HG02885 (cell line): Measurements from ENCODE around the gene CNIH3.
A peak's percentile ranks its signal among the peaks of the same experiment; 100 is the strongest.

Source experiments
- ATAC-seq: cut with Tn5 transposase; IDR thresholded peaks from one replicate; pipeline ENCODE4 v1.9.1; 2021; ENCODE audit warnings: mild to moderate bottlenecking; ENCODE audit not compliant: unreplicated experiment, poor library complexity

Gene CNIH3

GRCh38 chr1:224612246-224612645 is 3.9 kb upstream of the CNIH3 start:
- ATAC-seq: no peak

- no peak for ATAC-seq
Observed at GRCh38 chr1:224613486-224613885, 2.6 kb upstream of the CNIH3 start.

DNA sequence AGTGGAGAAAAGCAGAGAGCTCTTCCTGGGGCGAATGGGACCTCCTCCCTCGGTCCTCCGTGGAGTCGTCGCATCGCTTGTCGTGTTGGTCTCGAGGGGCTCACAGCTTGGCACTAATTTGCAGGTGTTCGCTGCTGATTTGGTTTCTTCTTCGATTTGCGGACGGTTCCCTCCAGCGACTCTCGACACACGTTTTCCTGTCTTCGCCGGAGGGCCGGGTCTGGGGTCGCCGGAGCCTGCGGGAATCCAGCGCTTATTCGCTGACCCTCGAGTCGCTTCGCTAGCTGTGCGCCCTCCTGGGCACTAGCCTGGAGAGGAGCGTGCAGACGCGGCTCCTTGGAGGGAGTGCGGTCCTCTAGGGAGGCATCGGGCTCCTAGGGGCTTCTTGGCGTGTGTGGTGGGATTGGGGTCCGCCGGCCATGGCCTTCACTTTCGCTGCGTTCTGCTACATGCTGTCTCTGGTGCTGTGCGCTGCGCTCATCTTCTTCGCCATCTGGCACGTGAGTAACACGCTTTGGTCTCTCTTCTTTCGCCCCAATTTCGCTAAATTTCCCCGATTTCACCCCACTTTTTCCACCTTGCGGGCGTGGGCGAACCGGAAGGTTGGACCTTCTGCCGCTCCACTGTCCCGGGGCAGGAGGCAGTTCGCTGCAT is 766 bp downstream of the CNIH3 start:
- no peak for ATAC-seq

DNA sequence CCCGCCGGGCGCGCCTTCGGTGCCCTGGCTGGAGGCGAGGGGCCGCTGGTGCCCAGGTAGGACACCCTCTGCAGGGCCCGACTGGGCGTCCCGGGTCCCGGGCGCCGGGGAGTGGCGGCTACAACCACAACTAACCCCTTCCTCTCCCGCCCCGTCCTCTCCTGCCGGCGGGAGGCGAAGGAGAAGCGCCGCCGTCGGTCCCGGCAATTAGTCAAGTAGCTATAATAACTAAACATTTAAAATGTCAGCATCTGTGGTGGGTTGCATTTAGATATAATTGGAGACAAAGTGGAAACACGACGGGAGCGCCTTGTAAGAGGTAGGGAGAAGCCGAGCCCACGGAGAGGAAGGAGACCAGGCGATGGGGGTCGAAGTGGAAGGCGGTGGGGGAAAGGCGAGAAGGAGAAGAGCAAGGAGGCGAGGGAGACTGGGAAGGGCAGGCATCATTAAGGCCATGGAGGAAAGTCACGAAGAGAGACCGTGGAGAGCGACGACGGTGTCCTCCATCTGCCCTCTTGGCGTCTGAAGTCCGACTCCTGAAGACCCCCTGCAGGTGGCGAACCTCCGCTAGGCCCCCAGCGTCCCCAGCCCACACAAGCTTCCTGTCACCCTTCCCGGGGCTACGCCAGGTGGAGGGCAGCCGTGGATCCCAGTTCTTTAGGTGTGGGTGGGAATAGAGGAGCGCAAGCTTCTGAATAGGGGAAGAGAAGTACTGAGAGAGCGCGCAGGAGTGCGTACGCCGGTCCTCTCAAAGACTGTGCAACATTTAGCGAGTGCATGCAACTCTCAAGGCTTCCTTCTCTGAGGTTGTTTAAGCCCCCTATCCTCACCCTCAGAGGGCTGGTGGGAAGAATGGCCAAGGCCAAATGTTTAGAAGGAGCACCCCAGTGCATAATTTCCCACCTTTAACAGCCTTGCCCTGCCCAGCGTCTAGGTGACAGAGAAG is 1.6 kb downstream of the CNIH3 start:
- ATAC-seq: no peak

DNA sequence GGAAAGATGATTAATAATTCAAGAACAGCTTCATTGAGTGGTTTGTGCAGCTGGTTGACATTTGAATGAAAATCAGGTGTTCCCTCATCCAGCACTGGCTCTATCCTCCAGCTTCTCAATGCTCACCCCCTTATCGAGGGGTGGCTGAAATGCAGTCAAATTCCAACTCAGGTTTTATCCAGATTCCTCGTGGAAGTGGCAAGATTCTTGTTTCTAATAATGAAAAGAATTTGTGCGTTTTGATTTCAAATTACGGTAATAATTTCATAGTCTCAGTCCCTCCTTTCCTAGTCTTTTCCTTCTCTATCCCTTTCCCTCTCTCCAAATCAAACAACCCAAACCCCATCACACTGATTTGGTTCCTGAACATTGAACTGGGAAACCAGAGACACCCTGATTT is 3.1 kb downstream of the CNIH3 start:
- ATAC-seq: no peak

DNA sequence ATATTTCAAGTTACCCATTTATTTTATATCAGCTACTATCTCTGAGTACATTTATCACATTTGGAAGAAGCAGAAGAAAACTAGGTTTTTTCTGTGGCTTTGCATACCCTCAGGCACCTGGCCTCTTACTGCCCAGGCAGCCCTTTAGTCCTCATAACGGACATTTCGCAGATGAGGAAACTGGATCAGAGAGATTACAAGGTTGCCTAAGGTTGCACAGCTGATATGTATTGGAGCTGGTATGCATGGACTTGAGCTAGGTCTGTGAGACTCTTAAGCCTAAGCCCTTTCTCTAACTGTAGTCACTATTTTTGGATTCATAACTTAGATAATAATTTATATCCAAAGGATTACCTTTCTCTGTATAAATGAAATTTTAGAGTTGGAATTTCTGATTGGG is 4.0 kb downstream of the CNIH3 start:
- no peak for ATAC-seq

GRCh38 chr1:224621813-224622682 is 5.9 kb downstream of the CNIH3 start:
- no peak for ATAC-seq

DNA sequence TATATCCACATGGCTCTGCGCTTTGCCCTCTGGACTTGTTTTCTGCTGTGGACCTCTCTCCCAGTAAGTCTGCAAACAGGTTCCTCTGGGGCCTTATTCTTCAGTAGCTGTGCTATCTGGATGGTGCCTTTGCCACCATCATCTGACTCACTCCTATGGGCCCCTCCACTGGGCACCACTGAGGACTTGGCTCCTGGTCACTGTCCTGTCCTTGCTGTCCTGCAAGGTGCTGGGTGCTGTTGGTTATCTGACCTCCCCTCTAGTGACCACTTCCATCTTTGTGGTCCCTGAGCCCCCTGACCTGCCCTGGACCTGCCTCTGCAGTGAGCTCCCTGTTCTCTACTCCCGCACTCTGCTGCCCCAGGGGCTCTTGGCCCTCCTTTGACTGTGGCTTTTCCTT is 6.7 kb downstream of the CNIH3 start:
- no peak for ATAC-seq

DNA sequence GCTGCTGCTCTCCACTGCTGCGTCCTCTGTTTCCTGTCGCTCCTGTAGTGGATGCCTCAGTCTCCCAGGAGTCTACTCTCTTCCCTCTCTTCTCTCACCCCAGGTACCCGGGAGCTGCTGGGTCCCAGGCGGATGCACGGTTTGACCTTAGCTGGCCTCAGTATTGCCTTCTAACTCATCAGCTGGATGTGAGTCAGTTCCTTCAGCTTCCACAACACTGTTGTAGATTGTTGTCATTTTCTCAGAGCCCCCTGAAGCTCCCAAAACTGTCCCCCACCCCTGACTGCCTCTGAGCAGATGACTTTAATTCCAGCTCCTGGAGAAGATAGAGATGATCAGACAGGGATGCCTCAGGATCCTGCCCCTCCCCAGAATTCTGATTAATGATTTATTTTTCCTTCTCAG is 7.2 kb downstream of the CNIH3 start:
- no peak for ATAC-seq

DNA sequence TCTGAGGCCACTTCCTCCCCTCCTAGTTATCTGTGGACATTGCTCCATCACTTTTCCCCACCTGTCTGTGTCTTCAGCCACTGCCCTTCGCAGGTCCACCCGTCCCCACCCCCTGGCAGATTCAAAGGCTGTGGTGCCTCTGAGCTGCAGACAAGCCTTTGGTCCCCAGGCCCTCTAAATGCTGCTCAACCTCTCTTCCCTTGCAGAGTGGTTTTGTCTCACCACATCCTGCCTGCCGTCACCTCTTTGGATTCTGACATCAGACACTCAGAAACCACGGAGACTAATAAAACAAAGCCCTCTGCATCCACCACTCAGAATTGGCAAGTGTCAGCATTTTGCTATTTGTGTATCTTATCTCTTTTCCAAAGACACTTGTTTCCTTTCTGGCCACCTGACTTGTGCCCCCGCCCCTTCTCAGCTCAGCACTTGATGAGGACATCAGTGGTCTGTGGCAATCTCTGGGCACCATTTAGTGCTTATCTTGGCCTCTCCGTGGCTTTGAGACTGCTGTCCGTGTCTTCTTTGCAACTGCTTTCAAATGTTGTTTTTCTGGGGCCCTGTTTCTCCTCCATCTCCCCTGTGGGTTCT is 7.7 kb downstream of the CNIH3 start:
- ATAC-seq: peak; percentile 96

- ATAC-seq: no peak
Observed at GRCh38 chr1:224624432-224624831, 8.3 kb downstream of the CNIH3 start.

GRCh38 chr1:224626042-224626441 is 9.9 kb downstream of the CNIH3 start:
- no peak for ATAC-seq

GRCh38 chr1:224629965-224630364 is 13.8 kb downstream of the CNIH3 start:
- ATAC-seq: no peak

- ATAC-seq: no peak
Observed at GRCh38 chr1:224631462-224632115, 15.5 kb downstream of the CNIH3 start.

GRCh38 chr1:224632381-224632871 is 16.3 kb downstream of the CNIH3 start:
- ATAC-seq: no peak

DNA sequence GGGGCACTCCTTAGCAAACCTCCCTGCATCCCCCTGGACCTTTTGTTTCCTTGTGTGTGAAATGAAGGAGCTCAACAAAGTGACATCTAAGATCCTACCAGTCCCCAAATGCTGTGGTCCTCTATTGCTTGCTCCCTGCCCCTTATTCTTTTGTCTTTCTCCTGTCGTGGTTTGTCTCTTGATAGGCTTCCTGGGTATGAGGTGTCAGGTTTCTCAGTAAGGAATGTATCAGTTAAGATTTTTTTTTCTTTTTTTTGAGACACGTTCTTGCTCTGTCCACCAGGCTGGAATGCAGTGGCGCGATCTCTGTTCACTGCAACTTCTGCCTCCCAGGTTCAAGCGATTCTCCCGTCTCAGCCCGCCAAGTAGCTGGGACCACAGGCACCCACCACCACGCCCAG is 16.8 kb downstream of the CNIH3 start:
- ATAC-seq: no peak

DNA sequence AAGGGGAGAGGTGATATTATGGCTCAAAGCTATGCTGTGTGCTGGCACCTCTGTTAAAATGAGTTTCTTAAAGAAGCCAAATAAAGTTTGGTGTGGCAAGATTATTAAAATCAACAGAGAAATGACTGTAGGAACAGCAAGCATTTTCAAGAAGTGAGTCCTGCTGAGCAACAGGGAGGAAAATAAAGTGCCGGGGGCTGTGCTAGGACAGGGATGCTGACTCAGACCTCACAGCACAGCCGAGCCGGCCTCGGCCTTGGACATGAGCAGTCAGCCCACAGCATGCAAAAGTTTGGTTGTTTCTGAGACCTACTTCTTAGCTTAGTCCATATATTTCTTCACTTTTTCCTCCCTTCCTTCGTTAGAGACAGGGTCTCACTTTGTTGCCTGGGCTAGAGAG is 19.2 kb downstream of the CNIH3 start:
- no peak for ATAC-seq

DNA sequence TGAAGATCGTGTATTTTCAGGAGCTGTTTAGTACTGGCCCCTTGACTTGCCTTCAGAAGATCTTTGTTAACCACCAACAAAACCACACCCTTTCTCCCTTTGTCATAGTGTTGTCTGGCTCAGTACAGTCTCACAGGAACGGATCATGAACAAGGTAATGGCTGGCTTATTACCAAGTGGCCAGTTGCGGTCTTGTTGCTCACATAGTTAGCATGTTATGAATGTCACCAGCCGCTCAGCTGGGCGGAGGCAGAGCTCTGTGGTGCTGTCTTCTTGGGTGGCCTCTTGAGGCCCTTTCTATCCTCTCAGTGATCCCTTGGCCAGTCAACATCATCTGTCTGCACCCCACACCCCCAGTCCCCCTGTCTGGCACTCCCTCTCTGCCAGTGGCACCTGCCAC is 21.4 kb downstream of the CNIH3 start:
- ATAC-seq: no peak

DNA sequence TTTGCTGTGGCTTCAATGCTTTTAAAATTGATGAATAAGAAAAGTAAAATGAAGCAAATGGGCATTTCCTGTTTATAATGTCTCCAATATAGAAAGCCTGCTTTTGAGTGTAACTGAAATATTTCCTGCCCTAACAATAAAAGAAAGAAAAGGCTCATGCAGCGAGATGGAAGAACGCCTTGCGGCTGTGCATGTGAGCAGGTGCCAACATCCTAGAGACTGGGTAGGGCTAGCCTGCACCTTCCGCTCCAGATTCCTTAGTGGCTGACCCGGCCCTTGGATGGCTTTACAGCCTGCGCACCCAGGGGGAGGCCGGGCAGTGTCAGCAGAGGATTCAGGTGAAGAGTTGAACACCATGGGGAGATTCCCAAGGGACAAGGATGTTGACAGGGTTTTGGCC is 21.8 kb downstream of the CNIH3 start:
- no peak for ATAC-seq
